Amniotic epithelial cell (primary cell): ENCODE data around the gene CTRB1.
"Not testable (repeated sequence)": the region's sequence is repeated elsewhere in the genome, so short reads cannot be mapped to it uniquely, and the experiment has no call there.

Experiments used
- DNase-seq: peaks from one replicate; pipeline ENCODE4 v3.0.0-alpha.2; 2010; ENCODE audit warnings: low read depth

The CTRB1 gene

GRCh38 chr16:75226550-75227360, 8.0 kb downstream of the CTRB1 start:
- no peak for DNase-seq

GRCh38 chr16:75227361-75228142, 8.8 kb downstream of the CTRB1 start:
- DNase-seq: no peak

GRCh38 chr16:75228143-75228976, 9.6 kb downstream of the CTRB1 start:
- no peak for DNase-seq

- DNase-seq: no peak
Measured at GRCh38 chr16:75229172-75230031, 10.6 kb downstream of the CTRB1 start.

- DNase-seq: no peak
Measured at GRCh38 chr16:75230471-75231110, 11.8 kb downstream of the CTRB1 start.

GRCh38 chr16:75231570-75231969, 12.8 kb downstream of the CTRB1 start:
- DNase-seq: peak; percentile 46

- no peak for DNase-seq
Measured at GRCh38 chr16:75233611-75233938, 14.8 kb downstream of the CTRB1 start.

GRCh38 chr16:75234856-75235696, 16.3 kb downstream of the CTRB1 start:
- DNase-seq: no peak

- DNase-seq: no peak
Measured at GRCh38 chr16:75235721-75236193, 17.0 kb downstream of the CTRB1 start.

- DNase-seq: no peak
Measured at GRCh38 chr16:75236232-75236631, 17.4 kb downstream of the CTRB1 start.

GRCh38 chr16:75236736-75237397, 18.1 kb downstream of the CTRB1 start:
- no peak for DNase-seq

GRCh38 chr16:75237398-75238131, 18.8 kb downstream of the CTRB1 start:
- DNase-seq: no peak

- peak; percentile 81 for DNase-seq
Measured at GRCh38 chr16:75238132-75238852, 19.5 kb downstream of the CTRB1 start.

- DNase-seq: no peak
Measured at GRCh38 chr16:75238853-75239541, 20.2 kb downstream of the CTRB1 start.

GRCh38 chr16:75239542-75240122, 20.8 kb downstream of the CTRB1 start:
- DNase-seq: no peak

- DNase-seq: not testable (repeated sequence)
Measured at GRCh38 chr16:75240633-75241032, 21.8 kb downstream of the CTRB1 start.

- DNase-seq: no peak
Measured at GRCh38 chr16:75241412-75241811, 22.6 kb downstream of the CTRB1 start.
